HG03565 (cell line): ENCODE data around the gene LRRC8C.
"Not testable (repeated sequence)": the region's sequence is repeated elsewhere in the genome, so short reads cannot be mapped to it uniquely, and the experiment has no call there.

Source experiments
- ATAC-seq: cut with Tn5 transposase; IDR thresholded peaks from one replicate; pipeline ENCODE4 v1.9.1; 2021; ENCODE audit warnings: mild to moderate bottlenecking, moderate library complexity; ENCODE audit not compliant: unreplicated experiment

LRRC8C gene

DNA sequence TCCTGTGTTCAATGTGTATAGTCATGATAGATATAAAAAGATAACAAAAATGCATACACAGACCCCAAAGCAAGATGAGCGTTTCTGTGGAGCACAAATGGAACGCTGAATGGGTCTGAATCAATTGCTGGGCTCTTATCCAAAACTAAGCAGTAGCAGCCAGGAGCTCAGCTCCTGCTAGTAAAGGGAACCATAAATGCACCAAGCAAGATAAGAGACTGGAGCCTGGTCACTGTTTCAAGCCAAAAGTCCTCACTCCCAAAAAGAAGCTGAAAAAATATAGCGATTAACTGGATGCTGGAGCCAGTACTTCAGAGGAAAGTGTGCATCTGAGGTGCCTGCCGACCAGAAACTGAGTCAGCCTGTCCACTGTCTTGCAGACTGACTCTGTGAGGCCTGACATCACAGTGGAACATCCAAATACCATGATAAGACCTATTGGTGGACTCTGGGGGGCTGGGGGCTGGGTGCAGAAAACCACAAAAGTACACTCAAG, 68.9 kb downstream of the LRRC8C start:
- ATAC-seq = no peak

DNA sequence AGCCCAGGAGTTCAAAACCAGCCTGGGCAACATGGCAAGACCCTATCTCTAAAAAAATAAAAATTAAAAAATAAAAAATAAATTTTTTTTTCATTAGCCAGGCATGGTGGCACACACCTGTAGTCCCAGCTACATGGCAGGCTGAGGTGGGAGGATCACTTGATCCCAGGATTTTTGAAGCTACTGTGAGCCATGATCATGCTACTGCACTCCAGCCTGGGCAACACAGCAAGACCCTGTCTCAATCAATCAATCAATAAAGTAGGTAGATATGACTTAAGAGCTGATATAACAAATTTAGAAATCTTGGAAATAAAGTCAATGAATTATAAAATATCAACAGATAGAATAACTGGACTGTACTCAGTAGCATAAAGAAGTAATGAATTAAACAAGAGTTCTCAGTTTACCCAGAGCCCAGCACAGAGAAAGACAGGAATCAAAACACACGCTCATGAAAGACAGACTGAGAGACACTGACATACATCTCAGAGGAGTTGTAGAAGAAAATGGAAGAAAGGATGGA, 69.7 kb downstream of the LRRC8C start:
- no peak for ATAC-seq

DNA sequence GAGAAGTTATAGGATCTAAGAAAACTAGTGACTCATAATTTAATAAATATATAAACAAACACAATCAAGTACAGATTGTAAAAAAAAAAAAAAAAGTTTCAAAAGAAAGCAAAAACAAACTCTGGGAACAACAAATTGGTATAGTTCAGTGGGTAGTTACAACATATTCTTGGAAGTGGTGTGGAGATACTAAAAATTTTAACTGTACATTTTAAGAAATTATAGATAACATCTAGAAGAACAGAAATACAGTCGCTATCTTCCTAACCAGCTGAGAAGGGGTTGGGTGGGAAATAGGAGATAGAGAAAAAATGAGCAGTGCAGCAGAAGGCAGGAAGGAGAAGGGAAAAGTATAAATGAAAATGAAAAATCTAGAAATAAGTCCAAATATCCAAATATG, 70.5 kb downstream of the LRRC8C start:
- ATAC-seq = no peak

DNA sequence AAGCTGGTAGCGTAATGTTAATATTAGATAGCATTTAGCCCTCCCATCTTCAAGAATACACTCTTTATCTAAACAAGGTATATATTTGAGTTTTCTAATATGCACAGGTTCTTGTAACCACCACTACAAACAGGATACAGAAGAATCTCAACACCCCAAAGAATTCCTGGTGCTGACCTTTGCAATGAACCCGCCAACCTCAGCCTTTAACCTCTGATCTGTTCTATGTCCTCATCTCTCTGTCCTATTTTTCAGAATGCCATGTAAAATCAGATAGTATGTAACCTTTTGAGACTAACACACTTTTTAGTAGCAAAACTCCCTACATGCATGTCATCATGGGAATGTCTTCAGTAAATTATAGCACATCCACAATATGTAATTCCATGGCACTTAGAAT, 71.1 kb downstream of the LRRC8C start:
- no peak for ATAC-seq

DNA sequence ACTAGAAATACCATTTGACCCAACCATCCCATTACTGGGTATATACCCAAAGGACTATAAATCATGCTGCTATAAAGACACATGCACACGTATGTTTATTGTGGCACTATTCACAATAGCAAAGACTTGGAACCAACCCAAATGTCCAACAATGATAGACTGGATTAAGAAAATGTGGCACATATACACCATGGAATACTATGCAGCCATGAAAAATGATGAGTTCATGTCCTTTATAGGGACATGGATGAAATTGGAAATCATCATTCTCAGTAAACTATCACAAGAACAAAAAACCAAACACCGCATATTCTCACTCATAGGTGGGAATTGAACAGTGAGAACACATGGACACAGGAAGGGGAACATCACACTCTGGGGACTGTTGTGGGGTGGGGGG, 72.0 kb downstream of the LRRC8C start:
- not testable (repeated sequence) for ATAC-seq

DNA sequence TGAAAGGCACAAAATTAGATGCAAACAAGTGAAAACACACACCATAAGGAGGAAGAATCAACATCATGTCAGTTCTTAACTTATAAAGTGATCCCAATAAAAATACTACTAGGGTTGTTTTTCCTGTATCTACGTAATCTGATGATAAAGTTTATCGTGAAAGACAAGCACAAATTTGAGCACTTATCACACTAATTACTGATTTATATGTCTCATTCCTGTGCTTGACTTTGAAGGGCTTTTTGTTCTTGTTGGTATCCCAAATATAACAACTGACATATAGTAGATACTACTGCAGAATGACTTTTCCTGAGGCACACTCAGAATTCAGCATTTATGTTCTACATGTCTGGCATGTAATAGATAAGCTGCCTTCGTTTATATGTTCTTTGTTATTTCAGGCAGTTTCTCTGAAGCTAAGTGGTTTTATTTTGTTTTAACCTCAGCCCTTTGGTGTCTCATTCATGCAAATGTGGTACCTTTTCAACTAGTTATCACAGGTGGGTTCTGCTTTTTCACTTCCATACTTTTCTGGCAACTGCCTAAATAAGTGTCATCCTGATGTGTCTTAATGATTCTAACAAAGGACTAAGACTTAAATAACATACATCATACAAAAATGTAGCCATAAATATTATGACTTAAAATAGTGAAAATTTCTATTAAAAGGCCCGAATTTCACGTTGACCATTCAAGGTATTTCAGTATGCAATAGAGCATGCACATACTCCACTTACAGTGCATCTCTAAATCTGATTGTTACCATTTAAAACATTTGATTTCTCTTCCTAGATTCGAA, 73.2 kb downstream of the LRRC8C start:
- ATAC-seq = no peak

DNA sequence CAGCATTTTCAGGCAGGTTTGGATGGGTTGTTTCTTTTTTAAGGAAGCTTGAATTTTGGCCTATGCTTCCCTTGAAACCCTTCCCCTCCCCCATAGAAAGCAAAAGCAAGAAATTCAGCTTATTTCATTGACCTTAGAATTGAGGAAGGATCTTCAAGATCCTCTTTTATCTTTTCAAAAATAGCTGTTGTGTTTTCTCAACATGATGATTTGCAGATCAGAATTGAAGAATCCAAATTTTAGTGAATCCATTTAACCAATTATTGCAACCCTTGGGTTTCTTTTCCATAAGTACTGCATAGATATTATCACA, 73.7 kb downstream of the LRRC8C start:
- no peak for ATAC-seq

DNA sequence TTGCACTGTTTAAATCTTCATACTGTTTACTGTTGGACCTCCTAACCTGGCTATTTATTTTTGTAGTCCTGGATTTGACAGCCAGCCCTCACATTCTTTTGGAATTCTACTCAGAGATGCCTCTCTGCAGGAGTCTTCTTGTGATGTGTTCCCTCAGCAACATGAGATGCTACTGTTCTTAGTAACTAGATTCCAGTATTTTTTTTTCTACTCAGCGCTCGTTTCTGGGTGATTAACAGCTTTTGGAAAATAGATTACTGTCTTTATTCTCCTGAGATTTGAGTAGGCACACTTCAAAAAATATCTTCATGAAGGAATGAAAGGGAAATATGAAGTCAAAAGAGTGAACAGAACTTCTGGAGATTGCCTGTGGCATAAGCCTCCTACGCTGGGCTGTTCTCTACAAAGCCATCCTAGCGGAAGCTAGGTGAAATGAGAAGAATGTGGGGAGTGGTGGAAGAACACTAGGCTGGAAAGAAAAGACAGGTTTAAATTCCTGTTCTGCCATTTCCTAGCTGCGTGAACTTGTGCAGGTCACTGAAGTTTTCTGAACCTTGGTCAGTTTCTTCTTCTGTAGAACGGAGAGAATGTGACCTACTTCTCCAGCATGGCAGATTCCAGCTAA, 75.9 kb downstream of the LRRC8C start:
- no peak for ATAC-seq

DNA sequence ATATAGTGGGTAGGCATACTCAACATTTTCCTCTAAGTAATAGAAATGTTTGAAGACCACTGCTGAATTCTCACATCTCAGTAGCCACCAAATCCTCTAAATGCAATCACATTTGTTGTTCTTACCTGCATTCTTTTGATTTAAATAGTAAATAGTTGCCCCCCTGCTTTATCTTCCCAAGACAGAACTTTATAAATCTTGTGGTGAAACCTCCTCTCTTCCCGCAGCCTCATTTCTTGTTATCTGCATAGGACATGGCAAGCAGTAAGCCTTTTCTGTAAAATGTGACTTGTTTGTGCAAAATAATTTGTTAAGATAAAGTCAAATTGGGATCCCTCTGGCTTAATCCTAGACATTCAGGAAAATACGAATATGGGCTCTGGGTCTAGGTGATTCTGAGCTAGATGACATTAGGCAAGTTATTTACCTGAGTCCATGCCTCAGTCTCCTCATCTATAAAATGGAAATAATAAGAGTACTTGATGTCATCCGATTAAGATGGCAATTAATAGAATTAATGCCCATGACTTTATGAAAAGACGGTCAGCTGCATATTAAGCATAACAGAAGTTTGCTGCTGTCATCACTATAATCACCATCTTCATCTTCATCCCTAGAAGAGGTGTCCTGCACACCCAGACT, 77.7 kb downstream of the LRRC8C start:
- no peak for ATAC-seq

DNA sequence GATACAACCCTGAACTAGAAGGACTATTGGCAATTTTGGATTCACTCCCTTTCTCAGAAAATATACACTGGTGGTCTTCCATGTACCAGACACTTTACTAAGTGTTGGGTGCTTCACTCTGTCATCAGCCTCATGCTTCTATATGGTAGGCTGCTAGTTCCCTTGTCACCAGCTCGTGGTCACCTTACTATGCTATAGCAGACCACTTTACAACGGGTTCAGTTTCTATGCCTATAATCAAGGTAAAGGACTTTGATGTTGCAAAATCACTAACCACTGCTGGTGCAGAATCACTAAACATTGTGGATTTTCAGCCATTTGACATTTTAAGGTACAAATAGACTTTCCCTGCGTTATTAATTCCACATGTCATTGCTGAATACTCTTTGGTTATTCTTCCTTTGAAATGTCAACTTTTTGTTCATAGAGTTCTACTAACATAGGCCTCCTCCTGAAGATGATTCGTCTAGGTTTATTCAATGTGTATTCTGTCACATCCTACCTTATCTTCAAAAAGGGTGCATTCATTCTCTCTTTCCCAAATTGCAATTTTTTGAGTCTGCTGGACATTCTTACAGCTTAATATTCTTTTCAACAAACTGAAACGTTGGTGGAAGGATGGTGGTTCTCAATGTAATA, 78.3 kb downstream of the LRRC8C start:
- no peak for ATAC-seq

DNA sequence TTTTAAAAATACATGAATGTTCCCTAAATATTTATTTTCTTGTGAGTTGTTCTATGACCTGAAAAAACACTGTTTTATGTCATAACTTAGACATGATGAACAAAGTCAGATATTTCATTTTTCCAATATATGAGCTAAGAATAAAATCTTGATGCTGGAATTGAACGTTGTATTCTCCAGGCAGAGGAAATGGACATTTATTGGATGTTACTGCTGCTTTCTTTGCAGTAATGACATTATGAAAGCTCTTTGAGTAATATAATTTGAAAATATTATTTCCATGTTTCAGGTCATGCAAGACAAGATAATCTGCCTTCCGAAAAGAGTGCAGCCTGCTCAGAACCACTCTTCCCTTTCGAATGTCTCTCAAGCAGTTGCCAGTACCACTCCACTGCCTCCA, 79.5 kb downstream of the LRRC8C start:
- no peak for ATAC-seq

DNA sequence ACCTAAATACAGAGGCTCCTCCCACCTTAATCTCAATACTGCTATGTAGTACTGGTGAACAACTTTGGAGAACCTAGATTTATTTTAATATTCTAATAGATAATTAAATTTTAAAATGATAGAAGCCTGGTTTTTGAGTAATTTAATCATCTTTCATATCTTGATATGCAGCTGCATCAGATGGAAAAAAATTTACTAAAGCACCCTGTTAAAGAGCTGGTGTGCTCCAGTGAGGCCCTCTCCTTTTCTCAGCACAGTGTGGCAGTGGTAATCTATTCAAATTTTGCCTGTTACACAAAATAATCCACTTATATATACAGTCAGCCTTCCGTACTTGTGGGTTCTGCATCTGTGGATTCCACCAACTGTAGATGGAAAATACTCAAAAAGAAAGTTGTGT, 82.8 kb downstream of the LRRC8C start:
- no peak for ATAC-seq

DNA sequence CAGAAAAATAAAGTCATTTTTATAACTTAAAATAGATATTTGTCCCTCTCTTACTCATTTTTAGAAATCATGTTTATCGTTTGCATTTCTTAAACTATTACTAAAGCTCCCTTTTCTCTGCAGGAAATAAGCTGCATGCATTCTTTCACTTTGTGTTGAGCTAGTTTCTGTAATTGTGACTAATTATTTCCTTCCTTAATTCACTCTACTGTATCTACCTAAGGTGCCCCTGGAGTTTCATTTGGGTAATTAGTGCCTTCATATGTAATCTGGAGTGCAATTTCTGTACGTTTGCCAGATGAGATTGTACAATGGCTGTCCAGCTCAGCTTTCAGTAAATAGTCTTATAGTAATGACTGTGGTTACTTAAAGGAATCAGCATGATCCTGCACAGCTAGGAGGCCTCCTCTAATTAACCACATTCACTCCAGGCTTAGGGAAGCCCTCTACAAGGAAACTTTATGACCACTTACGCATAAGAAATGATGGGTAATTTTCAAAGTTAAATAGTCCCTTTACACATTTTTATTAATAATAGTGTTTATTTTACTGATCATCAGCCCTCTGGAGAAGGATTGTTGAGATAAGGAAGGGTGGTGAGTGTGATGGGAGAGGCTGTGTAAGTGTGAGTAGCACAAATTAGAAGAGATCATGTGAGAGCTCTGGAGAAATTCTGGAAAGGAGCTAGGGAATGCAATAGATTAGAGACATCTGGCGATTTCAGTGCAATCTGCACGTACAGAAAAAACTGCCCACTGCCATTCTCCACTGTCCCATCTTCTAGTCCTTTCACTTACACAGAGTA, 86.8 kb downstream of the LRRC8C start:
- ATAC-seq = peak; percentile 85

DNA sequence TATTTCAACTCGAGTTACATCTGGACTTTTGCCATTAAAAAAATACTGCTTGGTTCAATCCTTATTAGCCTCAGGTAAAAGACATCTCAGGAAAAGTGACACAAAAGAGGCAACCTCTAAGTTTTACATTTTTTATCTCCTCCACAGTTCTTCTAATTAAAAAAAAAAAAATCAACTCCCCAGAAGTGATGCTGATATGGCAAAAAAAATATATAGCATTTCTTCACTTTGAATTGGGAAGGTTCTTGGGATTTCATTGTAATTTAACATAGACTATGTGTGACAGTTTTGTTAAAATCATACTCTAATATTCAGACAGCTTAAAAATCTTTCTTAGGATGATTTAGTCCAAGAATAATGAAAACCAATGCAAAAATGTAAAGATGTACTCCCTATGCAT, 87.9 kb downstream of the LRRC8C start:
- no peak for ATAC-seq

DNA sequence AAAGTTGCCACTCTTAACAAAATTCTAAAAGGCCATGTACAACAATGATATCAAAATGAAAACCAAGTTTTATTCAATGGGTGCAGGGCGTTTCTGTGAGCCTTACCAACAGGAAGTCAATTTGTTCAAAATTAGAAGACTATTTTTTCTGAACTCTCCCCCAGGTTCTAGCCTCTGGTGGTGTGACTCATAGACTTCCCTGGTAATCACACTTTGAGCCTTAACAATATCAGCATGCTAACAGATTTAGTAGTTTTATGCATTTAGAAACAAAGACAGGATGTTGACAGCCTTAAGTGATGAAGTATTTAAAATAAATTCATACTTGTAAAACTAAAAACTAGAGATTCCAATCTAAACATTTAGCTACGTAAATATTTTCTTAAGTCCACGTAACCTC, 88.4 kb downstream of the LRRC8C start:
- no peak for ATAC-seq

DNA sequence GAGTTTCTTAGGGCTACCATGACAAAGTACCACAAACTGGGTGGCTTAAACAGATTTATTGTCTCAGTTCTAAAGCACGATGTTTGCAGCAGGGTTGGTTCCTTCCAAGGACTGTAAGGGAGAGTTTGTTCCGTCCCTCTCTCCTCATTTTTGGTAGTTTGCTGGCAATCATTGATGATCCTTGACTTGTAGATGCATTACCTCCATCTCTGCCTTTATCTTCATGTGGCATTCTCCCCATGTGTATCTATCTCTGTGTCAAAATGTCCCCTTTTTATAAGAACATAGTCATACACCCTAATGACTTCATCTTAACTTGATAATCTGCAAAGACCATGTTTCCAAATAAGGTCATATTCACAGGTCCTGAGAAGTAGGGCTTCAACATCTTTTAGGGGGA, 90.2 kb downstream of the LRRC8C start:
- no peak for ATAC-seq

DNA sequence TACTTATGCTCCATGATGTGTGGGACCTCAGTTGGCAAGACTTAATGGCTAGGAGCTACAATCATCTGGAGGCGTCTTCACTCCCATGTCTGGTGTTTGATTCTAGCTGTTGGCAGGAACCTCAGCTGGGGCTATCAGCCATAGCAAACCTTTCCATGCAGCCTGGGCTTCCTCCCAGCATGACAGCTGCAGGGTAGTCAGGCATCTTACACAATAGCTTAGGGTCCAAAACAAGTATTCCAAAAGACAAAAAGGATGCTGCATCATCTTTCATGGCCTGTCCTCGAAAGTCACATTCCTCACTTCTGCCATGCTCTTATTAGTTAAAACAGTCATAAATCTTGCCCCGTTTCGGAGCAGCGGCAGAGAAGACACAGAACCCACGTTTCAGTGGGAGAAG, 90.9 kb downstream of the LRRC8C start:
- ATAC-seq = no peak

DNA sequence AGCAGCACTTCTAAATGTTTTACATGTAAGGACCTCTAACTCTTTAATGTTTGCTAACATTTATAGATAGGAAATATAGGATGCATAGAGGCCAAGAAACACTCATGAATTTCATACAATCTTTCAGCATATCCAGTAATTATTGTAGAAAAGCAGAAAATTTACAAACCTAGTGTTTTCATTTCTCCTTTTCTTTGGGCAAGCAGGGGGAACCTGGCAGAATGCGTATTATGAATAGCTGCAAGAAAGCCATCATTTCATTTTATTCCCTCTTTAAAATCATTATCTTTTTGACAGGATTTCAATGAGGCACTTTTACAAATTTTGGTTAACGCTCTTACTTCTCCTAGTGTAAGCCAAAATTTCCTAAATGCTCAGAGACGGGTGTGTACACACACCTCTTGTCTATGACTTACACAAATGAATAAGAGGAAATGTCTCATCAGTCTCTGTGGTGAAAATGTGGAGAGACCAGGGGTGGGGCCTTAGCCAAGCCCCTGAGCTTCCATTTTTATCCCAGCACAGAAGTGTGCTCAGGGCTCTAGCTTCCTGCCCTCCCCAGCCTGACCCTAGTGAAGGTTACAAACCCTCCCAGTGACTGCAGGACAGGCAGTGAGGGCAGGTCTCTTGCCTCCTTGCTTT, 91.6 kb downstream of the LRRC8C start:
- ATAC-seq = peak; percentile 78

DNA sequence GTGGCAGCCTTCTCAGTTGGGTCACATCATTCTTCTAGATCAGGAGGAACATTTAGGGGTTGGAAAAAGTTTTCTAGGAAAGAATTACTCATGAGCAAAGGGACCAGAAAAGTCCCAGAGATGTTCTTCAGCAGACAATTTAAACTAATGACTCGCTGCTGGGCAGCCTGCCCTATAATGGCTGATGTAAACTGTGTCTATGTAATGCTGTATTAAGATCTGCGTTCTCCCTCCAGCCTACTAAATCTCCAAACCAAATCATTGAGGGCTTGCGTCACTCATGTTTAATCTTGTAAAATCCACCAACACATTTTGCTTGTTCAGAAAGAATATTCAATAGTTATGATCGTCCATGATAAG, 92.1 kb downstream of the LRRC8C start:
- no peak for ATAC-seq

DNA sequence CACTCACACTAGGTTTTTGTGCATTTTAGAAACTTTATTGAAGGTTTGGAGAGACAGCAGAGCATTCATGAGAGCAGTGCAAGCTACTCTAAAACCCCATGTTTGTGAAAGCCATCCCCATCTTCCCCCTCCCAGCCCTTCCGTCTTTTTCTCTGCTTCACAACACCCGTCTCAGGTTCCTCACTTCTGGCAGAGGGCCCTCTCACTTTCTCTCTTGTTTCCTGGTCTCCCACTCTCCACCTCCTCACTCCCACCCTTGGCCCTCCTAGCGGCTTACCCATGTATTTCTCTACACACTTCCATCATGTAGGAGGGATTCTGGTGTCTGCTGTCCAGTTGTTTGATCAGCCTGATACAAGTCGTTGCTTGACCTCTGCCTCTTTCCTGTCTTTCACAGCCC, 92.7 kb downstream of the LRRC8C start:
- ATAC-seq = no peak
